Measurements from ENCODE around the gene BRD7. TPM values are rescaled to one million over a fixed set of nuclear protein-coding genes. Genes with fewer than 3 reads are reported as not detected.
A peak's percentile ranks its signal among the peaks of the same experiment; 100 is the strongest.

The BRD7 gene
- total RNA-seq, 2 donors from 2014 or later, result 64.1 to 91.4 TPM

DNA sequence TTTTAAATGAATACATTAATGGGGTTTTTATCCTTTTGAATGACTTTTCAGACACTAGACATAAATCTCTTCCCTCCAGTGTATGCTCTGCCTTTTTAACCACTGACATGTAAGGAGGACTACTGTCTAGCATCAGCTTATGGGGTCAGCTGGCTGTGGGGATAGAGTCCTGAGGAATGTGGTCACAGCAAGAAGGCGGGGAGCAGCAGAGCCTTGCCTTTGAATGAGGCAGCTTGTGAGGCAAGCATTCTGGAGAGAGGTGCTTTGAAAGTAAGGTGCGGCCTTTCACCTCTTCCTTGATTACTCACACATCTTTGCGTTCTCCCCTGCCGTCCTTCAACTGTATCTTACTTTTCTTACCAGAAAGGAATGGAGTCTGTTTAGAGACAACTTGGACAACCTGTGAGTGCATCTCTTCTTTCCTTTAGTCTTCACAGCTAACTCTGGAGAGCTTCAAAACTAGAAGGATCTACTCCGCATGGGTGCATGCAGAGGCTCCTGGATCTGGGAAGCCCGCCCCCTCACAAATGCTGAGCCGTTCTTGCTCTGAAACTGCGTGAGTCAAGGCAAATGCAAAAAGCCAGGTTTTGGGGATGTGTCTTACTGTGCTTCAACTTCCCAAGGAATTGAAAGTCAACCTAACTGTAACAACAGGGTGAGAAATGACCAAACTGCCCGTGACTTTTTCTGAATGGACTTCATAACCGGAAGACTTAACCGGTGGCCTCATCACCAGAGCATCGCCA, 52.5 kb downstream of the BRD7 start:
- DNase-seq (ENCODE audit: low spot score), result no peak
- Mint-ChIP-seq H3K4me1 (ENCODE audit: low read depth in 2 of 2) (peaks cover 15 to 17% of the 10 kb centered on the region in 2 donors), H3K27me3 (no peaks in the 10 kb centered on the region), H3K36me3 (peaks cover 5% of the 10 kb centered on the region), H3K4me3 (no peak overlapping the region), H3K27ac (peak overlapping the region in 1 of 2 donors; percentile 98), H3K9me3 (no peaks in the 10 kb centered on the region)
- ATAC-seq, result no peak

DNA sequence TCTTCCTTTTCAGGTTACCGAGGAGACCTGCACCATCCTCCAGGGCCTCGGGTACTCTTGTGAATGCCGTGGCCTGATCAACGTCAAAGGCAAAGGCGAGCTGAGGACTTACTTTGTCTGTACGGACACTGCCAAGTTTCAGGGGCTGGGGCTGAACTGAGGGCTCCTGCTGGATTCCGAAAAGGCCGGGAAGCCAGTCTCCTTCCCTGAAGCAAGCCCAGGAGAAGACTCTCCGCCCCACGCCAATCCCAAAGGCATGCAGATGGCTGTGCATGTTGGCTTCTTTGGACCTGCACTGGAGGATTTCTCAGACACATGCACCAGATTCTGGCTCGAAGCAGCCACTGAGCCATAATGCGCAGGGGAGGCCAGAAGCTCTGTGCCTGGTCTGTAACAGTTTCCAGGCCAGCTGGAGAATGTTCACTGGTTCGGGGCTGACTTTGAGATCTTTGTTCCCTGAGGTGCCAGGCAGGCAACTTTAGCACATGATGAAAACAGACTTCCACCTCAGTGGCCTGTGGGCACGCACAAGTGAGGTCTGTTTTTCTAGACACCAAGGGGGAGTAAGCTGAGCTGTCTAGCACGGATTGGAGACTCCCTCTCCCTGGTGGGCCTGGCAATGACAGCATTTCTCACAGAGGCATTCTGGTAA, 53.3 kb downstream of the BRD7 start:
- Mint-ChIP-seq H3K9me3 (no peaks in the 10 kb centered on the region), H3K36me3 (peaks cover 5% of the 10 kb centered on the region), H3K27ac (peak overlapping the region; percentile 78 to 98), H3K27me3 (no peaks in the 10 kb centered on the region), H3K4me3 (no peak overlapping the region), H3K4me1 (ENCODE audit: low read depth in 2 of 2) (peaks cover 15 to 17% of the 10 kb centered on the region in 2 donors)
- DNase-seq (ENCODE audit: low spot score) (no peak), ATAC-seq (no peak)

DNA sequence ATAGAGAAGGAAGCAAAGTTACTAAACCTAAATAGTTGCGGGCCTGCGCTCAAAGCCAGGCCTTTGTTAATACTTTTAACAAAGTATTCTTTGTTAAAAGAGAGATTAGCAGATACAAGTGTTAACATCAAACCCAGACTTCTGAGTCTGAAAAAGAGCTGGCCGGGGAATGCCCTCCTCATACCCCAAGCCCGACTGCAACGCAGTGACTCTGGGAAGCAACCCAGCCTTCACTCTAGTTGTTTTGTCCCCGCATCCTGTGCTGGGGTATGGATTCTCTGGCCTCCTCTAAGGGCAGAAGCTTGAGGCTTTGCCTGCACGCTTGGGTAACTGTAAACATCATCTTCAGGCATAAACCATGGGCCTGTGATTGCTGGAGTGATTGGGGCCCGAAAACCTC, 54.1 kb downstream of the BRD7 start:
- H3K27ac Mint-ChIP-seq, result peak overlapping the region; percentile 78 to 98
- ATAC-seq (no peak), DNase-seq (ENCODE audit: low spot score) (no peak)
- H3K4me3 Mint-ChIP-seq, result no peak overlapping the region
- peaks cover 23 to 25% of the 10 kb centered on the region in 2 donors for H3K4me1 Mint-ChIP-seq (ENCODE audit: low read depth in 2 of 2)
- no peaks in the 10 kb centered on the region for H3K9me3 Mint-ChIP-seq
- no peaks in the 10 kb centered on the region for H3K27me3 Mint-ChIP-seq
- H3K36me3 Mint-ChIP-seq, result peaks cover 5% of the 10 kb centered on the region

DNA sequence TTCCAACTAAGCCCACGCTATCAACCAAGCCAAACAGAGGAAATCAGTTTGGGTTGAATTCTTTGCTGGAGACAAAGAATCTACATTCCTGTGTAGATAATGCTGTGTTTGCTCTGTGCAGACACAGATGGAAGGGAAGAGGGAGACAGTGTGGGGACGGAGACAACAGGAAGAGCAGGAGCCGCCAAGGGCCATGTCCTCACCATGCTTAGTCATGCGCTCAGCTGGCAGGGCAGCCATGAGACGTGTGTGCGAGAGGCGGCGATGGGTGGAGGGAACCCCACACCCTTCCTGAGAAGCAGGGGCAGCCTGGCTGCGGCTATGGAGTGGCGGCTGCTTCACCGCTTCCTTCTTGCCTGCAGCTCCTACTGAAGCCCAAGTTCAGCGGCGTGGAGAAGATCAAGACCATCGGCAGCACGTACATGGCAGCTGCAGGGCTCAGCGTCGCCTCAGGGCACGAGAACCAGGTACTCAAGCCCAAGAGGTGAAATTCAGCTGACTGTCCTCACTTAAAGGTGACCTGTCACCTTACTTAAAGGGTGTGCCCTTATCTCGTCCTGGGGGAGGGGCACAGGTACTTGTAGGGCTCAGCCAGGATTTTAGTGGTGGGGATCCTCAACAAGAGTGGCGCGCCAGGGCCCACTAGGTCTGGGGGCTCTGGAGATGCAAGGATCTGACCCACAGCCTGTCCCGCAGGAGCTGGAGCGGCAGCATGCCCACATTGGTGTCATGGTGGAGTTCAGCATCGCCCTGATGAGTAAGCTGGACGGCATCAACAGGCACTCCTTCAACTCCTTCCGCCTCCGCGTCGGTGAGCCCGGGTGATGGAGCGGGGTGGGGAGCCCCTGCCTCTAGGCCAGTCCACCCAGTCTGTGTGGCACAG, 55.0 kb downstream of the BRD7 start:
- ATAC-seq (peak; percentile 89 to 92), DNase-seq (ENCODE audit: low spot score) (peak; percentile 82)
- H3K4me3 Mint-ChIP-seq, result peak overlapping the region; percentile 58
- peaks cover 5% of the 10 kb centered on the region for H3K36me3 Mint-ChIP-seq
- H3K4me1 Mint-ChIP-seq (ENCODE audit: low read depth in 2 of 2), result peaks cover 27 to 28% of the 10 kb centered on the region in 2 donors
- no peaks in the 10 kb centered on the region for H3K9me3 Mint-ChIP-seq
- H3K27ac Mint-ChIP-seq, result peak overlapping the region; percentile 78 to 98
- no peaks in the 10 kb centered on the region for H3K27me3 Mint-ChIP-seq

DNA sequence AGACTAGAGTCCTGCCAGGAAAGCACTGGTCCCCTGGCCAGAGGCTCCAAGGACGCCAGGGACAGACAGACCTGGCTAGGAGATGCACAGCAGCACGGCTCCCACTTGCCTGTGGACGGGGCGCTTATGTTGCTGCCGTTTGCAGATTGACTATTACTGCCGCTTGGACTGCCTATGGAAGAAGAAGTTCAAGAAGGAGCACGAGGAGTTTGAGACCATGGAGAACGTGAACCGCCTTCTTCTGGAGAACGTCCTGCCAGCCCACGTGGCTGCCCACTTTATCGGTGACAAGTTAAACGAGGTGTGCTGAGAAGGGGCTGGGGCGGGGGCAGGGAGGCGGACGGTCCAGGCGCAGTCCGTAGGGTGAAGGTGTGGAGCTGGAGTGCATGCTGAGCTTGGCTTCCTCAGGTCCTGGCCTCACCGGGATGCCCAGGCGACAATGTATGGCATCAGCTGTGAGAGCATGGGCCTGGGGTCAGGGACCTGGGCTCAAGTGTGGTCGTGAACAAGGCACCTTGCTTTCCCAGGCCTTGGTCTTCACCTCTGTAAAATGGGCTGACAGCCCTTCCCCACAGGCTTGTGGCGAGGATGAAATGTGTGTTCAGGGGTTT, 56.8 kb downstream of the BRD7 start:
- DNase-seq (ENCODE audit: low spot score) (peak; percentile 49), ATAC-seq (no peak)
- no peaks in the 10 kb centered on the region for H3K27me3 Mint-ChIP-seq
- peak overlapping the region; percentile 78 to 98 for H3K27ac Mint-ChIP-seq
- no peaks in the 10 kb centered on the region for H3K9me3 Mint-ChIP-seq
- peaks cover 28 to 33% of the 10 kb centered on the region in 2 donors for H3K4me1 Mint-ChIP-seq (ENCODE audit: low read depth in 2 of 2)
- H3K4me3 Mint-ChIP-seq, result no peak overlapping the region
- H3K36me3 Mint-ChIP-seq, result peaks cover 5% of the 10 kb centered on the region

DNA sequence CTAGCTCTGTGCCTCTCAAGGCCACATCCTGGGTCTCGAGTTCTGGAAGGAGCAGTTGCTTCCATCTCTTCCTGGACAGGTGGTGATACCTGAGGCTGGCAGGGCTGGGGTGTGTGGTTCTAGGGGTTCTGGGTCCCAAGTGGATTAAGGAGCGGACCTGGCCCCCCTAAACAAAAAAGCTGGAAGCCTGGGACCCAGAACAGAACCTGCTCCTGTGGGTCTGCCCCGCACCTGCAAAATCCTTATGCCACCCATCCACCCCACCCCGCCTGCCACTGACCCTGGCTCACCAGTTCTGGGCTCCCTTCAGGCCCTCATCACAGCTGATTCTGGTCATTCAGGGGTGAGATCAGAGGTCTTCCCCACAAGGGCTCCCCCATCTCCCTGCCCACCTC, 57.7 kb downstream of the BRD7 start:
- DNase-seq (ENCODE audit: low spot score) (peak; percentile 49), ATAC-seq (no peak)
- H3K4me3 Mint-ChIP-seq, result no peak overlapping the region
- peaks cover 1% of the 10 kb centered on the region for H3K36me3 Mint-ChIP-seq
- no peaks in the 10 kb centered on the region for H3K9me3 Mint-ChIP-seq
- H3K27me3 Mint-ChIP-seq, result no peaks in the 10 kb centered on the region
- H3K4me1 Mint-ChIP-seq (ENCODE audit: low read depth in 2 of 2), result peaks cover 28 to 36% of the 10 kb centered on the region in 2 donors
- H3K27ac Mint-ChIP-seq, result peak overlapping the region in 1 of 2 donors; percentile 78

DNA sequence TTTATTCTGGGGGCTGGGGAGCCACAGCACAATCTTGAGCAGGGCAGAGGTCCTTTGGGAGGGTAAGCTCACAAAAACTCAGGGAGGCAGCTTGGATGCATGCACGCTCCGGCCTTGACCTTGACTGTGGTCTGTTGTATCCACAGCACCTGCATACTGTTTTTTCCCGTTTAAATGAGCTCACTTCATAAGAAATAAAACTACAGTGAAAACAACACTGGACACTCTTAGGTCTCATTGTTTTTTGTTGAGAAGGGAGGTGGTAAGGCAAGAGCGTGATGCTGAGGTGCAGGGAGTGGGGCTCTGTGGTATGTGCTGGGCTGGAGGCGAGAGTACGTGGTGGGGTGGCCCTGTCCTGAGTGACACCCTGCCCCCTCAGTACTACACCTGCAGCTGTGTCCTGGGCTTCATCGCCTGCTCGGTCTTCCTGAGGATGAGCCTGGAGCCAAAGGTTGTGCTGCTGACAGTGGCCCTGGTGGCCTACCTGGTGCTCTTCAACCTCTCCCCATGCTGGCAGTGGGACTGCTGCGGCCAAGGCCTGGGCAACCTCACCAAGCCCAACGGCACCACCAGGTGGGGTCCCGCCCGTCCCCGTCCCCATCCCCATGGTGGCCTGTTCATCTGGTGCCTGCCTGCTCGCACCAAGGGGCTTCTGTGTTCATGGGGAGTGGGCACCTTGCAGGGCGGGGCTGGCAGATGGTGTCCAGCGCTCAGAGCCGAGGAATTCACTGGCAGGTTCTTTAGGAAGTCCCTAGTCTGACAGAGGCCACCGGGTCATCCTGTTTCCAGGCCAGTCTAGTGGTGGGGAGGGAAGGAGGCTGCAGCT, 58.3 kb downstream of the BRD7 start:
- Mint-ChIP-seq H3K9me3 (no peaks in the 10 kb centered on the region), H3K4me1 (ENCODE audit: low read depth in 2 of 2) (peaks cover 28 to 36% of the 10 kb centered on the region in 2 donors), H3K27me3 (no peaks in the 10 kb centered on the region), H3K4me3 (no peak overlapping the region), H3K27ac (peak overlapping the region; percentile 66 to 90), H3K36me3 (no peaks in the 10 kb centered on the region)
- ATAC-seq (no peak), DNase-seq (ENCODE audit: low spot score) (peak; percentile 51)

DNA sequence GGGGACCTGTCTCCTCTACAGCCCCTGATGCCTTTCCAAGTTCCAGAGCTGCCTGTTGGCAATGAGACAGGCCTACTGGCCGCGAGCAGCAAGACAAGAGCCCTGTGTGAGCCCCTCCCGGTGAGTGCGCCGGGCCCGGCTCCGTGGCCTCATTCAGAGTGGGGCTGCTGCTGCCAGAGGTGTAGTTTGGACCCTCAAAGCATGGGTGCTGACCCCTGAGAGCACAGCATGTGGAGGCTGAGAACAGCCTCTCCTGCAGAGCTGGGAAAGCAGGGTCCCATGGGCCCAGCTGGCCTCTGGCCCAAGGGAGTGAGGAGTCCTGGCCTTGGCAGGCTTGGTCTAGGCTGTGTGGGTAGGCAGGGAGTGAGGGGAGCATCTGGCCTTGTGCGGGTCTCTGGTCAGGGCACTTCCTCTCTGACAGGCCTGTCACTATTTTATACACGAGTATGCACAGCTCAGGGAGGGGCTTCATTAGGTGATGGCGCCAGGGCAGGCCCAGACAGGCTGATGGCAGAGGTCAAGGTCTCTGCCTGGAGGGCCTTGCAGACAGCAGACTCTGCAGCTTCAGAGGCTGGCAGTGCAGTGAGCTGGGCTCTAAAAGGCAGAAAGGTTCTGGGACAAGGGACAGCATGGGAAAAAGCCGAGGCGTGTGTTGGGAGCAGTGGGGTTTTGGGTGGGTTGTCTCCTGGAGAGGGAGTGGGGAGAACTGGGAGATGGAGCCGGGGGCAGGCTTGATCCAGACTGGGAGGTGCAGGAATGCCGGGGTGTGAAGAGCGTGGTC, 59.1 kb downstream of the BRD7 start:
- ATAC-seq, result no peak
- Mint-ChIP-seq H3K4me3 (no peak overlapping the region), H3K27ac (peak overlapping the region; percentile 66 to 90)

DNA sequence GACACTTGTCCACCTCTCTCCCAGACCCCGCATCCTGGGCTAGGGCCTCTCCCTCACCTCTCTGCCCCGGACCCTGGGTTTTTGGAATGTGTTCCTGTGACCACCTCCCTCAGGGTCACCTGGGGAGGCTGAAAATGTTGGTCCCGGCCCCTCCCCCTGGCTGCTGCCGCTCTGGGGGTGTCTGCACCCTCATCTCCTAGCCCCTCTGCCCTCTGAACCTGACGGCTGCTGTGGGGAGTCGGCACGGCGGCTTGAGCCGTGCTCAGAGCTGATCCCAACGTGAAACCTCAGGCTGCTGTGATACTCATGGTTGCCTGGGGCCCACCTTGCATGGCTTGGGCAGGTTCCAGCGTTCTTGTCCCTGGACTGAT, 59.6 kb downstream of the BRD7 start:
- DNase-seq (ENCODE audit: low spot score) (no peak), ATAC-seq (no peak)
- Mint-ChIP-seq H3K27ac (peak overlapping the region; percentile 66 to 90), H3K9me3 (no peaks in the 10 kb centered on the region), H3K36me3 (no peaks in the 10 kb centered on the region), H3K27me3 (no peaks in the 10 kb centered on the region), H3K4me3 (no peak overlapping the region), H3K4me1 (ENCODE audit: low read depth in 2 of 2) (peaks cover 28 to 34% of the 10 kb centered on the region in 2 donors)

More for the DNA sequence above, 59.1 kb downstream of the BRD7 start:
- peak; percentile 40 for DNase-seq (ENCODE audit: low spot score)
- Mint-ChIP-seq H3K36me3 (no peaks in the 10 kb centered on the region), H3K4me1 (ENCODE audit: low read depth in 2 of 2) (peaks cover 28 to 34% of the 10 kb centered on the region in 2 donors), H3K27me3 (no peaks in the 10 kb centered on the region), H3K9me3 (no peaks in the 10 kb centered on the region)

DNA sequence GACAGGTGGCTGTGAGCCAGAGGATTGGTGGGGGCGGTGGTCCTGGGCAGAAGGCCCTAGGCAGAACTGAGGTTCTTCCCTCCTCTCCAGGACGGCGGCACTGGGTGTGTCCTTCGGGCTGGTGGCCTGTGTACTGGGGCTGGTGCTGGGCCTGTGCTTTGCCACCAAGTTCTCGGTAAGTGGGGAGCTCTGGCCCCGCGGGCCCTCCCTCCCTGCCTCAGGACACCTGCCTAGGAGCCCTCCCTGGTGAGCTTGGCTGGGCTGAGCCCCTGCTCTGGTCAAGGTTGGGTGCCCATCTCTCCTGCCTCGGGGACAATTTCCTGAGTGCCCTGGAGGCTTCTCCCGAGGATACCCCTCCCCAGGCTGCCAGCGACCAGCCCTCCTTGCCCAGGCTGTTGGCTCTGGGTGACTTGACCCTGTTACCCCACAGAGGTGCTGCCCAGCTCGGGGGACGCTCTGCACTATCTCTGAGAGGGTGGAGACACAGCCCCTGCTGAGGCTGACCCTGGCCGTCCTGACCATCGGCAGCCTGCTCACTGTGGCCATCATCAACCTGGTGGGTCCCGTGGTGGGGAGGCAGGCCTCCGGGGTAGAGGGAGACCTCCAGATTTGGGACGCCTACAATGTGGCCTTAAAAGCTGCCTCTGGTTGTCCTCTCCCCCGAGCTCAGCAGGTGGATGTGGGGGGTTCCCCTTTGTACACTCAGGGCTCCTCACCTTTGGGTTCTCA, 60.4 kb downstream of the BRD7 start:
- no peaks in the 10 kb centered on the region for H3K36me3 Mint-ChIP-seq
- H3K27me3 Mint-ChIP-seq, result no peaks in the 10 kb centered on the region
- DNase-seq (ENCODE audit: low spot score) (peak; percentile 51), ATAC-seq (no peak)
- H3K4me3 Mint-ChIP-seq, result no peak overlapping the region
- no peaks in the 10 kb centered on the region for H3K9me3 Mint-ChIP-seq
- peak overlapping the region; percentile 66 to 90 for H3K27ac Mint-ChIP-seq
- H3K4me1 Mint-ChIP-seq (ENCODE audit: low read depth in 2 of 2), result peaks cover 22 to 34% of the 10 kb centered on the region in 2 donors

DNA sequence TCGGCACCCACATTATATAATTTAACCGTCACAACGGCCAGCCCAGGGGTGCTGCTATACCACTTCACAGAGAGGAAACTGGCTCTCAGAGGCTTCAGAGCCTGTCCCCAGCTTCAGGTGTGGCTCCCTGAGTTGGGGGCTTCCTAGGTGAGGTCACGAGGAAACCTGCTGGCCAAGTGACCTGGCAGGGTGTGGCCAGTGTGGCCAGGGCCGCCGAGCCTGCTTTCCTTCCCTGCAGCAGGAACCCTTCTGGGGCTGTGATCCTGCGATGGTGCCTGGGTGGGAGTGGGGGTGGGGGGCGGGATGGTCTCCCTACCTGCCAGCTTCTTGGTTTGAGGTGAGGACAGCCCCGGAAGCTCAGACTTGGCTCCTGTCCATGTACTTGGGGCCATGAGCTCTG, 62.5 kb downstream of the BRD7 start:
- Mint-ChIP-seq H3K27ac (no peak overlapping the region), H3K4me1 (ENCODE audit: low read depth in 2 of 2) (peaks cover 13 to 36% of the 10 kb centered on the region in 2 donors), H3K36me3 (no peaks in the 10 kb centered on the region), H3K4me3 (no peak overlapping the region), H3K9me3 (no peaks in the 10 kb centered on the region), H3K27me3 (no peaks in the 10 kb centered on the region)
- peak; percentile 48 for DNase-seq (ENCODE audit: low spot score)
- ATAC-seq, result no peak

All from natural killer cell treated with Interleukin-12 subunit alpha and Interleukin-12 subunit beta and Interleukin-15 and Interleukin-18, amount 100 ng/mL, for 72 hours (primary cell).